Mesenchymal stem cell (in vitro differentiated cells and primary cell): Measurements from ENCODE around the gene MRPL28.

Experiments
- DNase-seq: peaks from one replicate; pipeline ENCODE4 v3.0.0-alpha.2; 2013
- H2AFZ ChIP-seq: one replicate; pipeline ENCODE4 v1.6.1; 2013; ENCODE audit warnings: low read depth, mild to moderate bottlenecking, control low read depth, inconsistent platforms, low read length, moderate library complexity
- H2AK5ac ChIP-seq: 2 replicates; pipeline ENCODE4 v1.6.1; 2013; ENCODE audit warnings: low read length, moderate library complexity, mild to moderate bottlenecking, inconsistent platforms; ENCODE audit not compliant: severe bottlenecking
- H2BK120ac ChIP-seq: one replicate; pipeline ENCODE4 v1.6.1; 2013; ENCODE audit warnings: low read depth, mild to moderate bottlenecking, inconsistent platforms, low read length, moderate library complexity
- H2BK12ac ChIP-seq, 2 experiments: one replicate each; pipeline ENCODE4 v1.6.1; 2013; ENCODE audit warnings: inconsistent platforms in 2 of 2, low read length in 2 of 2, mild to moderate bottlenecking in 2 of 2, moderate library complexity in 2 of 2, control low read depth in 1 of 2
- H2BK15ac ChIP-seq: one replicate; pipeline ENCODE4 v1.6.1; 2013; ENCODE audit warnings: mild to moderate bottlenecking, low read depth, inconsistent platforms; ENCODE audit not compliant: poor library complexity, severe bottlenecking
- H2BK5ac ChIP-seq: 2 replicates; pipeline ENCODE4 v1.6.1; 2013; ENCODE audit warnings: low read depth, mild to moderate bottlenecking, low read length, control low read depth, inconsistent platforms; ENCODE audit not compliant: poor library complexity, severe bottlenecking
- H3K14ac ChIP-seq, 2 experiments: one replicate each; pipeline ENCODE4 v1.6.1; 2013; ENCODE audit warnings: inconsistent platforms in 2 of 2, low read length in 2 of 2, control low read depth in 1 of 2, mild to moderate bottlenecking in 1 of 2, moderate library complexity in 1 of 2
- H3K18ac ChIP-seq, 2 experiments: one replicate each; pipeline ENCODE4 v1.6.1; 2013; ENCODE audit warnings: inconsistent platforms in 2 of 2, low read length in 2 of 2, control low read depth in 1 of 2, low read depth in 1 of 2, mild to moderate bottlenecking in 1 of 2
- H3K23ac ChIP-seq, 2 experiments: one replicate each; pipeline ENCODE4 v1.6.1; 2013; ENCODE audit warnings: inconsistent platforms in 2 of 2, low read length in 2 of 2, mild to moderate bottlenecking in 2 of 2, moderate library complexity in 2 of 2, control low read depth in 1 of 2
- H3K27ac ChIP-seq: 2 replicates; pipeline ENCODE4 v1.5.1; 2013; ENCODE audit warnings: mild to moderate bottlenecking, moderate library complexity, low read length, control low read depth, inconsistent platforms; ENCODE audit not compliant: poor library complexity, severe bottlenecking
- H3K27me3 ChIP-seq, 2 experiments: 2 replicates each; pipeline versions ENCODE4 v1.6.1 to v1.7.0; 2013; ENCODE audit warnings: low read length in 2 of 2, mild to moderate bottlenecking in 2 of 2, moderate library complexity in 2 of 2, control low read depth in 1 of 2, inconsistent platforms in 1 of 2; ENCODE audit not compliant: control insufficient read depth in 1 of 2, insufficient read depth in 1 of 2
- H3K36me3 ChIP-seq, 2 experiments: 2 replicates each; pipeline versions ENCODE4 v1.6.1 to v1.7.0; 2013; ENCODE audit warnings: low read length in 2 of 2, control low read depth in 1 of 2, inconsistent platforms in 1 of 2, low read depth in 1 of 2, mild to moderate bottlenecking in 1 of 2; ENCODE audit not compliant: insufficient read depth in 2 of 2, control insufficient read depth in 1 of 2
- H3K4ac ChIP-seq, 2 experiments: one replicate each; pipeline ENCODE4 v1.6.1; 2013; ENCODE audit warnings: inconsistent platforms in 2 of 2, low read length in 2 of 2, mild to moderate bottlenecking in 2 of 2, moderate library complexity in 2 of 2, control low read depth in 1 of 2, low read depth in 1 of 2
- H3K4me1 ChIP-seq: 2 replicates; pipeline ENCODE4 v1.6.1; 2013; ENCODE audit warnings: low read depth, low read length, control low read depth; ENCODE audit not compliant: control insufficient read depth, insufficient read depth
- H3K4me2 ChIP-seq: 2 replicates; pipeline ENCODE4 v1.6.1; 2013; ENCODE audit warnings: low read length, mild to moderate bottlenecking, inconsistent platforms; ENCODE audit not compliant: poor library complexity, severe bottlenecking
- H3K4me3 ChIP-seq, 2 experiments: 2 replicates each; pipeline versions ENCODE4 v1.5.1 to v1.7.0; 2013; ENCODE audit warnings: low read length in 2 of 2, mild to moderate bottlenecking in 2 of 2, control low read depth in 1 of 2, low read depth in 1 of 2; ENCODE audit not compliant: insufficient read depth in 1 of 2
- H3K79me1 ChIP-seq: replicated peaks from 2 replicates; pipeline ENCODE4 v1.6.1; 2013; ENCODE audit warnings: mild to moderate bottlenecking, control low read depth, low read length, inconsistent platforms; ENCODE audit not compliant: poor library complexity, severe bottlenecking
- H3K9ac ChIP-seq: 2 replicates; pipeline ENCODE4 v1.7.0; 2013; ENCODE audit warnings: mild to moderate bottlenecking, low read length, moderate library complexity
- H3K9me3 ChIP-seq: 2 replicates; pipeline ENCODE4 v1.7.0; 2013; ENCODE audit warnings: mild to moderate bottlenecking, low read length; ENCODE audit not compliant: control insufficient read depth
- H4K8ac ChIP-seq: one replicate; pipeline ENCODE4 v1.6.1; 2013; ENCODE audit warnings: inconsistent platforms, mild to moderate bottlenecking, low read length, moderate library complexity
- H4K91ac ChIP-seq: one replicate; pipeline ENCODE4 v1.6.1; 2013; ENCODE audit warnings: mild to moderate bottlenecking, low read length, inconsistent platforms
- WGBS: methylation state at CpG from one replicate; pipeline ENCODE4 v1.1.7; 2013; ENCODE audit warnings: mixed read lengths; 5-methylcytosine and 5-hydroxymethylcytosine counted together

Gene MRPL28

GRCh38 chr16:372302-372983 is 2.1 kb upstream of the MRPL28 start:
- Histone ChIP-seq H4K91ac (no peak overlapping the region), H2AFZ (no peak overlapping the region), H3K79me1 (peaks cover 27% of the 10 kb centered on the region), H3K4me1 (peaks cover 18% of the 10 kb centered on the region), H3K36me3 (peaks cover 70 to 88% of the 10 kb centered on the region in 2 experiments), H3K27ac (no peak overlapping the region), H3K18ac (no peak overlapping the region), H2AK5ac (no peak overlapping the region), H3K4me3 (no peak overlapping the region), H3K4ac (no peak overlapping the region), H3K9ac (no peak overlapping the region), H2BK5ac (no peak overlapping the region), H2BK12ac (no peak overlapping the region), H3K23ac (no peak overlapping the region), H3K27me3 (no peaks in the 10 kb centered on the region), H2BK120ac (no peak overlapping the region), H4K8ac (no peak overlapping the region), H3K14ac (no peak overlapping the region), H3K9me3 (no peaks in the 10 kb centered on the region), H3K4me2 (no peak overlapping the region), H2BK15ac (no peak overlapping the region)
- no peak for DNase-seq
- 93% methylated on average over 19 of the region's 19 CpGs for WGBS

GRCh38 chr16:371515-372301 is 1.4 kb upstream of the MRPL28 start:
- Histone ChIP-seq H2BK15ac (no peak overlapping the region), H3K4me3 (no peak overlapping the region), H3K27ac (no peak overlapping the region), H3K36me3 (peaks cover 71 to 87% of the 10 kb centered on the region in 2 experiments), H3K27me3 (no peaks in the 10 kb centered on the region), H3K4me2 (no peak overlapping the region), H4K8ac (no peak overlapping the region), H3K9ac (no peak overlapping the region), H2AFZ (no peak overlapping the region), H3K4me1 (peaks cover 18% of the 10 kb centered on the region), H2BK5ac (no peak overlapping the region), H3K9me3 (no peaks in the 10 kb centered on the region), H2AK5ac (no peak overlapping the region), H3K18ac (no peak overlapping the region), H2BK120ac (no peak overlapping the region), H3K23ac (no peak overlapping the region), H2BK12ac (no peak overlapping the region), H3K79me1 (peaks cover 21% of the 10 kb centered on the region), H3K4ac (no peak overlapping the region), H4K91ac (no peak overlapping the region), H3K14ac (no peak overlapping the region)
- DNase-seq: no peak
- WGBS: 95% methylated on average over 30 of the region's 31 CpGs

GRCh38 chr16:370979-371514 is 709 bp upstream of the MRPL28 start:
- H3K9me3 ChIP-seq: no peaks in the 10 kb centered on the region
- 78% methylated on average over 10 of the region's 10 CpGs for WGBS
- no peak overlapping the region for H3K4me2 ChIP-seq
- H4K8ac ChIP-seq: peak overlapping the region; percentile 59
- H2BK15ac ChIP-seq: no peak overlapping the region
- H3K4me1 ChIP-seq: peaks cover 20% of the 10 kb centered on the region
- peak overlapping the region in 1 of 2 experiments; percentile 58 for H3K4me3 ChIP-seq
- no peak overlapping the region for H2BK5ac ChIP-seq
- no peak overlapping the region for H3K23ac ChIP-seq
- H4K91ac ChIP-seq: peak overlapping the region; percentile 55
- no peak overlapping the region for H3K14ac ChIP-seq
- H3K9ac ChIP-seq: peak overlapping the region; percentile 80
- no peak overlapping the region for H3K18ac ChIP-seq
- no peaks in the 10 kb centered on the region for H3K27me3 ChIP-seq
- H3K27ac ChIP-seq: peak overlapping the region; percentile 16
- H3K79me1 ChIP-seq: peaks cover 20% of the 10 kb centered on the region
- no peak overlapping the region for H2AFZ ChIP-seq
- no peak for DNase-seq
- no peak overlapping the region for H2BK12ac ChIP-seq
- H2AK5ac ChIP-seq: peak overlapping the region; percentile 59
- H3K4ac ChIP-seq: peak overlapping the region; percentile 45 to 76
- peaks cover 71 to 87% of the 10 kb centered on the region in 2 experiments for H3K36me3 ChIP-seq
- H2BK120ac ChIP-seq: no peak overlapping the region

- WGBS: 46% methylated on average over 21 of the region's 44 CpGs
- Histone ChIP-seq H2AK5ac (no peak overlapping the region), H3K27me3 (no peaks in the 10 kb centered on the region), H3K9ac (peak overlapping the region; percentile 62), H3K4ac (peak overlapping the region in 1 of 2 experiments; percentile 56), H4K8ac (no peak overlapping the region), H3K4me1 (peaks cover 21% of the 10 kb centered on the region), H2AFZ (no peak overlapping the region), H2BK120ac (no peak overlapping the region), H4K91ac (peak overlapping the region; percentile 19), H3K36me3 (peaks cover 64 to 79% of the 10 kb centered on the region in 2 experiments), H3K23ac (peak overlapping the region in 1 of 2 experiments; percentile 9), H2BK15ac (no peak overlapping the region), H2BK12ac (peak overlapping the region in 1 of 2 experiments; percentile 3), H3K18ac (no peak overlapping the region), H3K4me3 (peak overlapping the region; percentile 53 to 75), H3K14ac (peak overlapping the region in 1 of 2 experiments; percentile 83), H3K4me2 (peak overlapping the region; percentile 66), H3K27ac (no peak overlapping the region), H2BK5ac (no peak overlapping the region), H3K79me1 (peaks cover 18% of the 10 kb centered on the region), H3K9me3 (no peaks in the 10 kb centered on the region)
- no peak for DNase-seq
These were observed 387 bp downstream of the MRPL28 start for GRCh38 chr16:369866-370436.
